Cortex of kidney (tissue), 1 donor: Measurements from ENCODE around the gene SLC22A4.

Experiments
- DNase-seq: peaks from one replicate; lab custom pipeline; 2025; lab: John Stamatoyannopoulos, UW

SLC22A4 gene

GRCh38 chr5:132342291-132343180 lies 48.3 kb downstream of the SLC22A4 start:
- DNase-seq: no peak

DNA sequence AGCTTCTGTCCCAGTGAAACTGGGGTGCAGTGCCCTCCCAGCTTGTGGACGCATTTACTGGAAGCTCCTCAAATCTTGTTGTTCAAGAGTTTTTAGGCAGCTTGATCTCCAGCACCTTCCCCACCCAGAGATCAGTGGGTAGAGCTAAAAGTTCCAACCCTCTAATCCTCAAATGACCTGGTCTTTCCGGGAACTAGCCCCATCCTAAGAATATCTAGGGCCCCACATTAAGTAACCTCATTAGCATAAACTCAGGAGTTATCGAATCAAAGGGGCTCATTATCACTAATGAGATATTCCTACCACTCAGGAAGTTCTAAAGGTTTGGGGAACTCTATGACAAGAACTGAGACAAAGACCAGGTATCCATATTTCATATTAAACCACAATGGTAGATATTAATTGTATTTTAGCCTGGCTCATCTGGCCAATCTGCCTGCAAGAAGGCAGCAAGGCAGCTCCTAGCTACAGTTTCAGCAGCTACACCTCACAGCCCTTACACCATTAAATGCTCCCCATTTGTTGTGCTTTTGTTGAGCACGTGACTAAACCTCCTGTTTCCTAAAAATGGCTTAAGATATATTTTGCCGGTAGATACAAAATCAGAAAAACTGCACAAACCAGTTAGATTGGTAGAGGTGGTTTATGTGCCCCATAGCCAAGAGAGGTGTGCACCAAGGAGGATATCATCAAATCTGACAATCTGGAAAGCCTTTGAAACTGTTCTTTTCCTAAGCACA lies 50.8 kb downstream of the SLC22A4 start:
- no peak for DNase-seq

DNA sequence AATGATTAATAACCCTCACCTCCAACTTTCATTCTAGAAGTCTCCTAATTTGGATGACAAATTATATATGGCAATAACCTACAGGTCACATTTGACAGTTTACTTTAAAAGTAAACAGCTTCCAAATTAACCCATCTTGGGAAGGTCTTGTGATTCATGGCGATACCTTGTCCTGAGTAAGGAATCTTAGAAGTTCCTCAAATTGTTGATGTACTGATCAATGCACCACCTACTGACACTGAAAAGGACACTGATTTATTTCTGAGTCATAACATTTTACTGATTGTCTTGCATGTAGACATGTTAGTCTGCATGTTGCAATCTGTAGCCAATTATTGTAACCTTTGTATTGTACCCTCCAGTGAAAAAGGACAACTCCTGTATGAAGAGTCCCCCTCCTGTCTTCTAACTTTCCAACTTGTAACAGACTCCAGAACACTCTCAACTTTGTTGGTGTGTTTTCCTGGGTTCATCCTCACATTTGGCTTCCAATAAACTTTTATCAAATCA lies 59.3 kb downstream of the SLC22A4 start:
- no peak for DNase-seq

- DNase-seq: no peak
These were observed 60.4 kb downstream of the SLC22A4 start for GRCh38 chr5:132354381-132355139.

DNA sequence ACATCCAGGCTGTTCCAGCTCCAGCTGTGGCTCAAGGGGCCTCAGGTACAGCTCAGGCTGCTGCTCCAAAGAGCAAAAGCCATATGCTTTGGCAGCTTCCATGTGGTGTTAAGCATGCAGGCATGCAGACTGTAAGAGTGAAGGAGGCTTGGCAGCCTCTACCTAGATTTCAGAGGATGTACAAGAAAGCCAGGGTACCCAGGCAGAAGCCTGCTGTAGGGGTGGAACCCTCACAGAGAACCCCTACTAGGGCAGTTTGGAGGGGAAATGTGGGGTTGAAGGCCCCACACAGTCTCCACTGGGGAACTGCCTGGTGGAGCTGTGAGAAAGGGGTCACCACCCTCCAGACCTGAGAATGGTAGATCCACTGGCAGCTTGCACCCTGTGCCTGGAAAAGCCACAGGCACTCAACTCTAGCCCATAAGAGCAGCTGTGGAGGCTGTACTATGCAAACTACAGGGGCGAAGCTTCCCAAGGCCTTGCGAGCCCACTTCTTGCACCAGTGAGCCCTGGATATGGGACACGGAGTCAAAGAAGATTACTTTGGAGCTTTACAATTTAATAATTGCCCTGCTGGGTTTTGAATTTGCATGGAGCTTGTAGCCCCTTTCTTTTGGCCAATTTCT lies 61.1 kb downstream of the SLC22A4 start:
- DNase-seq: no peak

- no peak for DNase-seq
These were observed 64.6 kb downstream of the SLC22A4 start for GRCh38 chr5:132358775-132359174.

GRCh38 chr5:132362086-132362485 lies 67.9 kb downstream of the SLC22A4 start:
- no peak for DNase-seq

DNA sequence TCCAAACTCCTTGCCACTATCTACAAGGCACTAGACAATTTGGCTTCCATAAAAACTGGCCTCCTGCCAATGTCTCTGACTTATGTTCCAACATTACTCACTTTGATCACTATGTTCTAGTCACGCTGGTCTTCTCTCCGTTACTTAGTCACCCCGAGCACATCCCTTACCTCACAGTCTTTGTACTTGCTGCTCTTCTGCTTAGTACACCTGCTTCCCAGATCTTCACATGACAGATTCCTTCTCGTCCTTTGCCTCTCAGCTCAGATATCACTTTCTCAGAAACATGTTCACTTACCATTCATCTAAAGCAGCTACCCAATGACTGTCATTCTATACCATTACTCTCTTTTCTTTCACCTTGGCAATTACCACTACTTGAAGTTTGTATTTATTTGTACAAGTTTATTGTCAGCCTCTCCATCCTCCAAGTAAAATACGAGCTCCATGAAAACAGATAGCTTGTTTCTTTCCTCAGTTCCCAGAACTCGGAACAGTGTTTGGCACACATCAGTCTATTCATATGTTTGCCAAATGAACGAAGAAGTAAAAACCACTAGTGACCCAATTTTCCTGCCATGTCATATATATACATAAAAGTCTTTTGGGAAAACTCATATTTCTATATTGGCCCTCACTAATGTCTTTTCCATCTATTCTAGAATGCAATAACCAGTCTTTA lies 69.4 kb downstream of the SLC22A4 start:
- DNase-seq: no peak

- DNase-seq: no peak
These were observed 70.1 kb downstream of the SLC22A4 start for GRCh38 chr5:132364319-132364718.

GRCh38 chr5:132365213-132365612 lies 71.0 kb downstream of the SLC22A4 start:
- no peak for DNase-seq

GRCh38 chr5:132368186-132368585 lies 74.0 kb downstream of the SLC22A4 start:
- DNase-seq: no peak

DNA sequence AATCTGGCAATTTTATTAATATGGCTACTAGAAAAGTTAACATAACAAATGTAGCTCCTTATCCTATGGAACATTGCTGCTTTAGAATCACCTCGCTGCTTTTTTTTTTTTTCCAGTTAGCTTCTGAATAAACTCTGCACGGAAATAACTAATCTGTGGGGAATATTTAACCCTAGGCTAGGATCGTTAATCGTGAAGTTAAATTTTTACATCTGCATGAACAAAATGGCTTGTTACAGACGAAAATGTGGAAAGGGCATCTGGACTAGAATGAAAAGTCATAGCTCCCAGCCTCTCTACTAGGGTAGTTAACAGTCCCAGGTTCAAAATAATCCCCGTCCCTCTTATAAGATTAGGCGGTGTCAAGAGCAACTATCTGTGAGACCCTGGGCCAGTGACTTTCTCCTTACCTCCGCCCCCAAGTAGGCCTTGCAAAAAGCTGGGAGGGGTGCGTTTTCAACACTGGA lies 74.8 kb downstream of the SLC22A4 start:
- DNase-seq: no peak

GRCh38 chr5:132369474-132370180 lies 75.4 kb downstream of the SLC22A4 start, which contains the start of gene SLC22A5:
Gene SLC22A5 (plus strand): TSS chr5:132369710. CDS start chr5:132369973, 263 bp downstream.
- DNase-seq: no peak

GRCh38 chr5:132370181-132370970 lies 76.2 kb downstream of the SLC22A4 start:
- DNase-seq: no peak

DNA sequence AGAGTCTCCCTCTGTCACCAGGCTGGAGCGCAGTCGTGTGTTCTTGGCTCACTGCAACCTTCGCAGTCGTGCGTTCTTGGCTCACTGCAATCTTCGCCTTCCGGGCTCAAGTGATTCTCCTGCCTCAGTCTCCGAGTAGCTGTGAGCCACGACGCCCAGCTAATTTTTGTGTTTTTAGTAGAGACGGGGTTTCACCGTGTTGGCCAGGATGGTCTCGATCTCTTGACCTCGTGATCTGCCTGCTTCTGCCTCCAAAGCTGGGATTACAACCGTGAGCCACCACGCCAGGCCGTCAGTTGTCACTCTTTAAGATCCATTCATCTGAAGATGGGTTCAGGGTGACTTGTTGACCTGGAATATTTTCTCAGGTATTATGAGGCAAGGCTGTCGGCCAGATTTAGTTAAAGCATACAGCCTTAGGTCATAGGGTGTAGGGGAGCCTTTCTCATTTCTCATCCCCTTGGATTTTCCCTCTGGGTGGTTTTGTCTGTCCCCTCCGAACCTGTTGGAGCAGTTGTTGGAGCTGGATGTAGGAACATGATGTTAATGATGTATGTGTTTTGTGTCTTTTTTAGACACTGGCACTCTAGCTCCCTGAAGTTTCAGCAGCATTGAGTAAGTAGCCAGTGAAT lies 76.9 kb downstream of the SLC22A4 start:
- DNase-seq: no peak

GRCh38 chr5:132371603-132371994 lies 77.4 kb downstream of the SLC22A4 start:
- no peak for DNase-seq

- DNase-seq: no peak
These were observed 77.9 kb downstream of the SLC22A4 start for GRCh38 chr5:132372127-132372526.

DNA sequence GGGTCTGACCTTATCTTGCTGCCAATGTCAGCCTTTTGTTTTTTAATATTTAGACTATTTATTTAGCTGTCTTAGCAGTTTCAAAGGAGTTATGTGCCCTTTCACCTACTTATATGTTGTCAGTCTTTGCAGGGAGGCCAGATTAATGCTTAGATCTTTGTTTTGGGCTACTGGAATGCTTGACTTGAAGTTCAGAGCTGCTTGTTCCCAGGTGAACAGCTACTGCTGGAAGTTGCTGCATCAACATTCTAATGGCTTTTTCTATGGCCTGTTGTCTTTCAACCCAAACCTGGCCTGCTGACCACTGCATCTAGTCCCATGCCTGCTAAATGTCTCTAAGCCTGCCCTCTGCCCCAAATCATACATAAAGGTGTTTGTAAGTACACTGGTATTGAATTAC lies 78.3 kb downstream of the SLC22A4 start:
- DNase-seq: no peak

DNA sequence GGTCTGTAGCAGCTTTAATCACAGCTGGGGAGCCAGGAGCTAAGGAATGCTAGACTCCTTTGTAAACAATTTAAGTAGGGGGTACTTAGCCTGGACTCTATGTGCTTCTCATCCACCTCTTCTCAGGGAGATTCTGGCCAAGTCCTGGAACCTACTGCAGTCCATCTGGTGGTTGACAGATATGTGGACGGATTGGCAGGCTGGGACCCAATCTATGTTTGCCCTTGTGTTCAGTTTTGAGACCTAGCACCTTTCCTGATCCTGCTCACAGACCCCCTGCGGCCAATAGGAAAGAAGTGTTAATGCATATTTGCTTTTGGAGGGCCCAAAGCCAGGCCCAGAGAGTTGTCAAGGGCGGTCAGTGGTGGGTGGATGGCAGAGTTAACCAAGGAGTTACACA lies 81.8 kb downstream of the SLC22A4 start:
- DNase-seq: no peak
